ENCODE measurements around the gene STX10. TPM values are rescaled to one million over a fixed set of nuclear protein-coding genes. Genes with fewer than 3 reads are reported as not detected.

Gene STX10
- total RNA-seq, 4 donors from 2014 or later: 41.0 to 97.6 (median 53.9) TPM

DNA sequence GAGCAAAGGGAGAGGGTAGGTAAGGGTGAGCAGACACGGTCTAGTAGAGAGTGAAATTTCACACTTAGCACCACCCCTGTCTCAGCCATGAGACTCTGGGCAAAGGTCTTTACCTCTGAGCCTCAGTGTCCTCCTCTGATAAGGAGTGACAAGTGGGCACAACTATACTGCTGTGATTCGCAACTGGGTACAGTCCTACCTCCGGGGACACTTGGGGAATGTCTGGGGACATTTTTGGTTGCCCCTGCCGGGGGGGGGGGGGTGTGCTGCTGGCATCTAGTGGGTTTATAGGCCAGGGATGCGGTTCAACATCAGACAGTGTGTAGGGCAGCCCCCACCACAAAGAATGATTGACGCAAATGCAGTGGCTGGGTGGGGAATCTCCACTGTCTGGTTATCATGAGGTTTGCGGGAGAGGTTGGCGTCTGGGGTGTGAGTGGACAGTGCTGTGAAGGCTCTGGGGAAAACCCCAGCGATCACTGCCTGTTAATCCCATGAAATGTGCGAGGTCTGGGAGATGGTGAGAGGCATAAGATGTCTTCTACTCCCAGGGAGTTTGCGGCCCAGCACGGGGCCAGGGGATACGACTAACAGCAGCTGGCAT lies 27.8 kb downstream of the STX10 start:
- ATAC-seq (ENCODE audit: low FRiP score): no peak
- TF ChIP-seq, protein P1, sequence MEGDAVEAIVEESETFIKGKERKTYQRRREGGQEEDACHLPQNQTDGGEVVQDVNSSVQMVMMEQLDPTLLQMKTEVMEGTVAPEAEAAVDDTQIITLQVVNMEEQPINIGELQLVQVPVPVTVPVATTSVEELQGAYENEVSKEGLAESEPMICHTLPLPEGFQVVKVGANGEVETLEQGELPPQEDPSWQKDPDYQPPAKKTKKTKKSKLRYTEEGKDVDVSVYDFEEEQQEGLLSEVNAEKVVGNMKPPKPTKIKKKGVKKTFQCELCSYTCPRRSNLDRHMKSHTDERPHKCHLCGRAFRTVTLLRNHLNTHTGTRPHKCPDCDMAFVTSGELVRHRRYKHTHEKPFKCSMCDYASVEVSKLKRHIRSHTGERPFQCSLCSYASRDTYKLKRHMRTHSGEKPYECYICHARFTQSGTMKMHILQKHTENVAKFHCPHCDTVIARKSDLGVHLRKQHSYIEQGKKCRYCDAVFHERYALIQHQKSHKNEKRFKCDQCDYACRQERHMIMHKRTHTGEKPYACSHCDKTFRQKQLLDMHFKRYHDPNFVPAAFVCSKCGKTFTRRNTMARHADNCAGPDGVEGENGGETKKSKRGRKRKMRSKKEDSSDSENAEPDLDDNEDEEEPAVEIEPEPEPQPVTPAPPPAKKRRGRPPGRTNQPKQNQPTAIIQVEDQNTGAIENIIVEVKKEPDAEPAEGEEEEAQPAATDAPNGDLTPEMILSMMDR (IDR thresholded peaks at IDR 0.05): no peak
- no peak for DNase-seq (ENCODE audit: low spot score)

DNA sequence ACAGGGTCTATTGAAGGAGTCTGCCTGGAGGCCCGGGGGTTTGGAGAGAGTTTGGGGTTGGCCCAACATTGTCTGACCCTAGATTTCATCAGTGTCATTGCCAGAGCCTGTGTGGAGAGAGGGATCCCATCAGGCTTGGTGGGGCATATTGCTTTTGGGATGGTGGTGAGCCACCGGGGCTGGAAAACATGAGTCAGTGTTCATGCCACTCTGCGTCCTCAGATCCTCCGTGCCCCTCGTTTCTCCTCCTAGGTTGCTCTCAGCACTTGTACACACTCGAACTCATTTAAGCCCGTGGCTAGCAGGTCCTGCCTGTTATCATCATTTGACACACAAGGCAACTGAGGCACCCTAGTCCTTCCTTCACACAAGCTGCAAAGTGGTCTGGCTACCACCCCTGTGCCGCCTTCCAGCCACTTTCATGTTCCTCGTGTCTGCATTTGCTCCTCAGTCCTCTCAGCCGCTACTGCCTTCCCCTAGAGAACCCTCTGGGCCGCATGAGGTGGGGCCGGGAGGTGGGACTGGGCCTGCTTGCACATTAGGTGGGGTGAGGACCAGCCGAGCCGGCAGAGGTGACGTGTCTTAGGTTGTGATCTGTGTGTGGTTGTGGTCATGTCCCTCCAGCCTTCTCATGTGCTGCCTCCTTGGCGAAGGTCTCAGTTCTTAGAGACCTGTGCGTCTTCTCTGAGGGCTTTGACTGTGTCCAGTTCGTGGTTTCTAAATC lies 28.5 kb downstream of the STX10 start:
- TF ChIP-seq, protein P1 (IDR thresholded peaks at IDR 0.05): no peak
- ATAC-seq (ENCODE audit: low FRiP score): no peak
- no peak for DNase-seq (ENCODE audit: low spot score)

DNA sequence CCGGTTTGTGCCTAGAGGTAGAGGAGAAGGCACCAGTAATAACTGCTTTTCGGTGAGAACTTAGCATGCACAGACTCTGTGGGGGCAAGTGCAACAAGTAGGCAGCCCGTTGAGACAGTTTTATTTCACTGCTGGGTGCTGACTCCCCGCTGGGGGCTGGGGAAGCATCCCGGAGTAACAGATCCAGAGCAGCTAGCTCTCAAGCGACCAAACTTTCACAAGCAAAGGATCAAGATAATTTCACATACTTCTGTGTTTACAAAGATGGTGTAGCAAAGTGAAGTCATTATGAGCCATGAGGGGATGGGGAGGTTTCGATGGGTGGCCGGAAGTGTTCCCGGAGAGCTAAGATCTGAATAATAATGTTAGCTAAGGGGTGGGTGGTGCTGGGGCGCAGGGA lies 29.4 kb downstream of the STX10 start:
- ATAC-seq (ENCODE audit: low FRiP score): no peak
- no peak for DNase-seq (ENCODE audit: low spot score)
- TF ChIP-seq, protein P1 (IDR thresholded peaks at IDR 0.05): no peak

DNA sequence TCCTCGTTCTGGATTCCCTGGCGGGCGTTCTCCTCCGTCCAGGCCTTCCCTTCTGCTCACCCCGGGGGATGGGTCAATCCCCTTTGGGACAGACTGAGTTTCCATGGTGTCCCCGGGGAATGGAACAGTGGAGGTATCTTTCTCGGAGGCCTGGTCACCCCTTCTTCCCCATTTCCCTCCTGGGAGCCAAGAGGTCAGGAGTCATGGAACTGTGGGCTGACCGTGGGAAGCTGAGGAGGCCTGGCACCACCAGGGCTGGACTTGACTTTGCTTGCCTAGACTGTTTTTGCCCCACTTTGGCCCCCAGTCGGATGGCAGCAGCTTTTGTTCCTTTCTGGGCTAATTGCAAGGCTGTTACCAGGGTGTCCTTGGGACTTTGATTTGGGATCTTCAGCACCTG lies 30.1 kb downstream of the STX10 start:
- ATAC-seq (ENCODE audit: low FRiP score) (no peak), DNase-seq (ENCODE audit: low spot score) (no peak)
- TF ChIP-seq, protein P1 (IDR thresholded peaks at IDR 0.05): no peak

DNA sequence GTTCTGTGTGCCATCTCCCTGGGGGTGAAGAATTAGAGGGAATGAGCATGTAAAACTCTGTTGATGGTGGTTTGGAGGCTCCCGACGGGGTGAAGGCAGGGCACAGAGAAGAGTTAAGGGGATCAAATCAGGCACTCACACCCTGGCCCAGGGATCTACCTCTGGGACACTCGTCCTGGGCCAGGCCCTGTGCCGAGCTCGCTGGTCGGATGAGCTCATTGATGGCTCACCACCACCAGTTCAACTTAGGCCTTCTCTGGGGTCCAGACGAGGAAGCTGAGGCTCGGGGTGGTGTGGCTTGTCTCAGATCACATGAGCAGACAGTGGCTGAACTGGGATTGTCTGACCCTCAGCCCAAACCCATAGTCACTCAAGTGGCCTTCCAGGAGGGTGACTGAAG lies 30.5 kb downstream of the STX10 start:
- DNase-seq (ENCODE audit: low spot score) (no peak), ATAC-seq (ENCODE audit: low FRiP score) (no peak)
- TF ChIP-seq, protein P1 (IDR thresholded peaks at IDR 0.05): no peak

DNA sequence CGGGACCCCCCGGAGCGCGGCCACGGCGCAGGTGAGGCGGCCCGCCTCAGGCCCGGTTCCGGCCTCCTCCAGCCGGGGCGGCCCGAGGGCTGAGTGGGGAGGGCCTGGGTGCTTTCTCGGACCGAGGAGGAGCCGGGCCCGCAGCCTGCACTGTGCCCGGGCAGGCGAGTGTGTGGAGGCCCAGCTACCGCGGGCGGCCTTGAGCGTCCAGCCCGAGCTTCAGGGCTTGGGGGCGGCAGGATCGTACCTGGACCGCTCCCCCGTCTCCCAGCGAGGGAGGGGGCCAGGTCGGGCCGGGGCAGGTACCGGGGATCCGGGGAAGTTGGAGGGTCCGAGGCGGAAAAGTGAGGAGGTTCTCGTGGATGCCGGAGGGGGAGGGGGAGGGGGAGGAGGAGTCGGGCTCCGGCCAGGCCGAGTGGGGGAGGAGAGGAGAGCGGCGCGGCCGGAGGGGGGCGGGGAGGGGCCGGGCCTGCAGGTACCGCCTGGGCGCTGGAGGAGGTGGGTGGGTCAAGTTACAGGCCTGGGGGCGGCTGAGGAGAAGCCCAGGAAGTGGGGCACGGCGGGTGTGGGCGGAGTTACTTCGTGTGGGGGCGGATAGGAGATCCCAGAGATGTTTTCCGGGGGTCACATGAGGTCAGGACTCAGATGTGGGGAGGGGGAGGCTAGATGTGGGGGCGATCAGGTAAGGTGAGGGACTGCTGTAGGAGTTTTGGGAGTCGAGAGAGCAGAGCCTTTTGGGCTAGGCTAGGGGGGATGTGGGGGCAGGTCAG lies 31.6 kb downstream of the STX10 start:
- ATAC-seq (ENCODE audit: low FRiP score) (peak; percentile 41), DNase-seq (ENCODE audit: low spot score) (no peak)
- TF ChIP-seq, protein P1 (IDR thresholded peaks at IDR 0.05): no peak

Measured in omental fat pad (tissue), 4 donors.